ENCODE measurements around the gene KIRREL1.

The KIRREL1 gene

DNA sequence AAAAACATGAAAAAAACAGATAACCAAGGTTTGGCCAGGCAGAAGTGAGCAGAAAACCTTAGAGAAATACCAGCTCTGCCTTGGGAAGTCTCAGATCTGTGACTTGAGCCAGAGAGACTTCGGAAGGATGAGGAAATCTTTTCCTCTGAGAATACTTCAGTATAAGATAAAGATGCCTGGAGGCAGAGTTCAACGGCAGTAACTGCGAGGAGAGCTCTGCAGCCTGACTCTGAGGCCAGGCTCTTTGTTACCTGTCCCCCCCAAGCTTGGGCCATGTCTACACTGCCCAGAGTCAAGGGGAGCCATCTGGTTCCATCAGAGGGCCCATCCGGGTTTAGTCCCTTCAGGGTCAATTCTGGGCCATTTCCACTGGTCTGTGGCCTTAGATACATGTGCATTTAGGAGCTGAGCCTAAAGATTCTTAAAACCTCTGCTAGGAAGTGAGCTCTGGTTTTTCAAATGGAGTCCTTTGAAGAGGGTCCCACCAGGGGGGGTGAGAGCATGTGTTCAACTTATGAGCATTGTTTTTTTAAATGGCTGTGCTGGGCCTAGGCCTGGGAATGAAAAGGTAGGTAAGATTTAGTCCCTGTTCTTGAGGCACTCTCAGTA lies 8.7 kb downstream of the KIRREL1 start:
- TF ChIP-seq, protein P1, sequence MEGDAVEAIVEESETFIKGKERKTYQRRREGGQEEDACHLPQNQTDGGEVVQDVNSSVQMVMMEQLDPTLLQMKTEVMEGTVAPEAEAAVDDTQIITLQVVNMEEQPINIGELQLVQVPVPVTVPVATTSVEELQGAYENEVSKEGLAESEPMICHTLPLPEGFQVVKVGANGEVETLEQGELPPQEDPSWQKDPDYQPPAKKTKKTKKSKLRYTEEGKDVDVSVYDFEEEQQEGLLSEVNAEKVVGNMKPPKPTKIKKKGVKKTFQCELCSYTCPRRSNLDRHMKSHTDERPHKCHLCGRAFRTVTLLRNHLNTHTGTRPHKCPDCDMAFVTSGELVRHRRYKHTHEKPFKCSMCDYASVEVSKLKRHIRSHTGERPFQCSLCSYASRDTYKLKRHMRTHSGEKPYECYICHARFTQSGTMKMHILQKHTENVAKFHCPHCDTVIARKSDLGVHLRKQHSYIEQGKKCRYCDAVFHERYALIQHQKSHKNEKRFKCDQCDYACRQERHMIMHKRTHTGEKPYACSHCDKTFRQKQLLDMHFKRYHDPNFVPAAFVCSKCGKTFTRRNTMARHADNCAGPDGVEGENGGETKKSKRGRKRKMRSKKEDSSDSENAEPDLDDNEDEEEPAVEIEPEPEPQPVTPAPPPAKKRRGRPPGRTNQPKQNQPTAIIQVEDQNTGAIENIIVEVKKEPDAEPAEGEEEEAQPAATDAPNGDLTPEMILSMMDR (conservative IDR thresholded peaks at IDR 0.05; ENCODE audit: control insufficient read depth, insufficient read depth, low read depth, low read length) = no peak
- peak; percentile 49 for DNase-seq (ENCODE audit: low read depth)
- H3K4me3 ChIP-seq (ENCODE audit: control insufficient read depth, low read depth, low read length) = no peak overlapping the region

DNA sequence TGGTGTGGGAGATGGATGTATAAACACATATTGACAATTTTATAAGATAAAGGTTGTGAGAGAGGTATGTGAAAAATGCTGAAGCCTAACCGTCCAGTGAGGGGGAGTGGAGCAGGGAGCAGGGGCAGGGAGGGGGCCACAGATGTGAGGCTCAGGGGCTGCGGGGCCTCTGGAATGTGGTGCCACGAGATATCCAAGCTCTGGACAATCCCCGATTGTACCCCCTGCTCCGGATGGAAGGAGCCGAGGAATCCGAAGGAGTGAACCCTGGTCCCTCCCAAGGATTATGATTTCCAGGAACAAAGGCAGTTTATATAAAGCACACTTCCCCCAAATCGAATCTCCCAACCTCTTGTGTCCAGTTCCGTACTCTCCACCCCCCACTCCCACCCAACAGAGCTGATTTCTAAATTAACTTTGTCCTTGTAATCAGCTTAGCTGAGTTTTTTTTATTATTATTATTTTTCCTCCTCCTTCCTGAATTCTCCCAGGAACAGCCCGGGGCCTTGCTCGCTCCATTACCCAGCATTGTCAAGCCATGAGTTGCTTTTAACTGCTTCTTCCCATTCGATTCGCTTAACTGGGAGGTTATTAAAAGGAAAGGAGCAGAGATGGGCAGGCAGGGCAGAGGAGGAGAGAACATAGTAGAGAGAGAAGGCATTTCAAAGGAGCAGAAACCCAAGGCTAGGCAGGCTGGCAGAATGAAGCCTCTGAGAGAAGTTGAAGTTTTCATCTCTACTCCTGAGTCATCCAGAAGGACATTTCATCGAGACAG lies 9.4 kb downstream of the KIRREL1 start:
- no peak for DNase-seq (ENCODE audit: low read depth)
- TF ChIP-seq, protein P1 (conservative IDR thresholded peaks at IDR 0.05; ENCODE audit: control insufficient read depth, insufficient read depth, low read depth, low read length) = no peak
- H3K4me3 ChIP-seq (ENCODE audit: control insufficient read depth, low read depth, low read length) = no peak overlapping the region

DNA sequence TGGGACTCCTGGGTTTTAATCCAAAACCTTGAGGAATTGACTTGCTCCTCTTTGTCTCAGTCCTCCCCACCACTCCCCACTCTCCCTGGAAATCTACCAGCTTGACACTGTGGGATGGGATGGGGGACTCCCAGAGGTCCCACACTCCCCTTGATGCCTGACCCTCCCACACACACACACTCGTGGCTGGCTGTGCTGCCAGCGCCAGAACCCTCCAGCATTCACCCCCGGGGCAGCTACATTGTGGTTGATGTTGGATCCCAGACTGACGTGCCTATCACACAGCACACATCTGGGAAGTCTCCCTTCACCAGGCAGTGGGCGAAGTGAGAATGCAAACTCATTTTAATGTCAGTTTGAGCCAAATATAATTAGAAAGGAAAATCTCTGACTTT lies 10.0 kb downstream of the KIRREL1 start:
- DNase-seq (ENCODE audit: low read depth) = peak; percentile 60
- no peak overlapping the region for H3K4me3 ChIP-seq (ENCODE audit: control insufficient read depth, low read depth, low read length)
- TF ChIP-seq, protein P1 (conservative IDR thresholded peaks at IDR 0.05; ENCODE audit: control insufficient read depth, insufficient read depth, low read depth, low read length) = no peak

DNA sequence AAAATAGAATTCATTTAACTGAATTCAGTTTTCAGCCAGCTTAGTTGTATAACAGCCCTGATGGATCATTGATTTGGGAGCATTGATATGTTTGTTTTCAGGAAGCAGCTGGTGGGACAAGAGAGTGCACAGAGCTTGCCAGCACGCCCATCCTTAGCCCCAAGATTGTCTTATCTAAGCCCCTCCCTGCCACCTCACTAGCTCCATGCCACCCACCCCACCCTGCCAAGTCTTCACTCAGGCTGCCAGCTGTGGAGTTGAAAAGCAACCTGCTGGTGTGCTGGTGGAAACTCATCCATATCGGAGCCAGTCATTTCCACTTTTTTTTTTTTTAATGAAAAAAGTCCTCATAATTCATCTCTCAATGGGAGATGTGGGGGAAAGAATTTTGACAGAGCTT lies 11.8 kb downstream of the KIRREL1 start:
- TF ChIP-seq, protein P1 (conservative IDR thresholded peaks at IDR 0.05; ENCODE audit: control insufficient read depth, insufficient read depth, low read depth, low read length) = no peak
- no peak overlapping the region for H3K4me3 ChIP-seq (ENCODE audit: control insufficient read depth, low read depth, low read length)

DNA sequence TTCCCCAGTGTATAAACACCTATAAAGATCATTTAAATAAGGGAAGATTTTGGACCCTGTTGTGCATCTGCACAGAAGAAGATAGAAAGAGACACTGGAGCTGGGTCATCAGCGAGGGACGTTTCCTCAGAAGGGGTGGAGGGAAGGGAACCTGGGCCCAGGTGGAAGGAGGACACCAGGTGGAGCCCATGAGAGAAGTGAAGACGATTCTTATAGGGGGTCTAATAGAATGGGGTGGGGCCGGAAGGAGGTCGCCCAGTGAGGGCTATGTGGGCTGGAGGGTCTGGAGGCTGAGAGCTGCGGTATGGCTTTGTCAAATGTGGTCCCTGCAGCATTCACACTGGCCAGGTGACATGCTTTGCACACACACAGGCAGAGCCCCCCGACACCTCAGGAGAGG lies 13.7 kb downstream of the KIRREL1 start:
- H3K4me3 ChIP-seq (ENCODE audit: control insufficient read depth, low read depth, low read length) = no peak overlapping the region
- TF ChIP-seq, protein P1 (conservative IDR thresholded peaks at IDR 0.05; ENCODE audit: control insufficient read depth, insufficient read depth, low read depth, low read length) = no peak
- no peak for DNase-seq (ENCODE audit: low read depth)

More for the DNA sequence above, 11.8 kb downstream of the KIRREL1 start:
- DNase-seq (ENCODE audit: low read depth) = no peak

DNA sequence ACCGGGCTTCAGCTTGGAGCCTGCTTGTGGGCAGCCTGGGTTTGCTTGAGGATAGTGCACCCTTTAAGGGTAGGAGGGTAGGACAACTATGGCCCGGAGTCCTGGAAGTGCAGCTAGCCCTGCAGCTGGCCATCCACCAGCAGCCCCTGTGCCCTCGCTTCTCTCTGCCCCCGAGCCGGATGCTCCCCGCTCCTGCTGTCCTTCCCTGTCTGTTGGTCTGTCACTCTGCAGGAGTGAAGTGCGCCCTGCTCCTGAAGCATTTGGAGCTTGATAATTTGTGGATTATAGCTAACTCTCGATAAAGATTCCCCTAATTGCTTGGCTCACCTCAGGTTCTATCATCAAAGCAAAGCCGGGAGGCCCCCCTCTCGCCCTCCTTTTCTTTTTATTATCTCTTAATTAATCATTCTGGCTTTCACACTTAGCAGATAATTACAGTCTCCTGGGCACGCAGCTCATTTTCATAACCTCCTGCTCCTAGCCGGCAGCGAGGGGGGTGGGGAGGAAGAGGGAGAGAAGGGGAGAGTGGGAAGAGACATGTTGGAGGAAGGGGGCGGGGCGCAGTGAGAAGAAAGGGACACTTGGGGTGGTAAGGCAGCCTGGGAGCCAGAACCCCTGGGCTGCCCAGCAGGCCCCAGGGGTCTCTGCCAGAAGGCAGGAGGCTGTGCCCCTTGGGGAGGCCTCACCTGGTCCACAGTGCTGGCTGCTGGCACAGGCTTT lies 14.4 kb downstream of the KIRREL1 start:
- H3K4me3 ChIP-seq (ENCODE audit: control insufficient read depth, low read depth, low read length) = no peak overlapping the region
- TF ChIP-seq, protein P1 (conservative IDR thresholded peaks at IDR 0.05; ENCODE audit: control insufficient read depth, insufficient read depth, low read depth, low read length) = no peak
- no peak for DNase-seq (ENCODE audit: low read depth)

Data from fibroblast of mammary gland (primary cell).